Liver (tissue), 9 donors: Measurements from ENCODE around the gene KLHL33. TPM values are rescaled to one million over a fixed set of nuclear protein-coding genes. Genes with fewer than 3 reads are reported as not detected.

Experiments used
- DNase-seq: peaks from one replicate; pipeline ENCODE4 v3.0.0-alpha.2; 2017; ENCODE audit warnings: low spot score
- H3K27ac ChIP-seq, 2 donors: one replicate each; pipeline ENCODE4 v1.7.0; 2013; ENCODE audit warnings: inconsistent platforms in 2 of 2, low read length in 2 of 2, control low read depth in 1 of 2, low read depth in 1 of 2, mild to moderate bottlenecking in 1 of 2
- H3K27me3 ChIP-seq, 4 donors: one replicate each; pipeline versions ENCODE4 v1.6.1 to v1.7.0; 2013; ENCODE audit warnings: low read length in 3 of 4, inconsistent platforms in 1 of 4, mild to moderate bottlenecking in 1 of 4, moderate library complexity in 1 of 4; ENCODE audit not compliant: control insufficient read depth in 4 of 4, insufficient read depth in 4 of 4
- H3K36me3 ChIP-seq, 4 donors: one replicate each; pipeline versions ENCODE4 v1.6.1 to v1.7.0; 2013; ENCODE audit warnings: low read length in 3 of 4, mild to moderate bottlenecking in 3 of 4, low read depth in 1 of 4, moderate library complexity in 1 of 4; ENCODE audit not compliant: control insufficient read depth in 4 of 4, insufficient read depth in 3 of 4
- H3K4me1 ChIP-seq, 4 donors: one replicate each; pipeline versions ENCODE4 v1.6.1 to v1.7.0; 2013; ENCODE audit warnings: low read length in 3 of 4, mild to moderate bottlenecking in 3 of 4, moderate library complexity in 1 of 4; ENCODE audit not compliant: control insufficient read depth in 4 of 4, insufficient read depth in 4 of 4
- H3K4me3 ChIP-seq, 3 donors: one replicate each; pipeline versions ENCODE4 v1.6.1 to v1.7.0; 2013; ENCODE audit warnings: low read length in 3 of 3, control low read depth in 1 of 3, low read depth in 1 of 3, mild to moderate bottlenecking in 1 of 3
- H3K9ac ChIP-seq, 2 donors: one replicate each; pipeline ENCODE4 v1.7.0; 2013; ENCODE audit warnings: low read length in 2 of 2, mild to moderate bottlenecking in 2 of 2, moderate library complexity in 2 of 2, control low read depth in 1 of 2, low read depth in 1 of 2
- H3K9me3 ChIP-seq, 4 donors: one replicate each; pipeline versions ENCODE4 v1.6.1 to v1.7.0; 2013; ENCODE audit warnings: low read length in 3 of 4; ENCODE audit not compliant: control insufficient read depth in 4 of 4
- CTCF ChIP-seq: fragments of 150-350 bp; IDR thresholded peaks from 2 replicates; pipeline ENCODE4 v1.5.1; 2017; ENCODE audit warnings: improper control_type of control experiment, low read depth, low read length; ENCODE audit not compliant: missing input control
- EGR1 ChIP-seq, 2 donors: IDR thresholded peaks; 2 replicates each; pipeline ENCODE4 v1.6.1; 2016 to 2018; ENCODE audit warnings: antibody characterized with exemption in 2 of 2, low read depth in 2 of 2
- FOXA2 ChIP-seq: IDR thresholded peaks from 2 replicates; pipeline ENCODE4 v1.6.1; 2016; ENCODE audit warnings: antibody characterized with exemption
- GABPA ChIP-seq, 2 donors: IDR thresholded peaks in 1 of 2; conservative IDR thresholded peaks in 1 of 2; 2 replicates each; pipeline ENCODE4 v1.6.1; 2016; ENCODE audit warnings: antibody characterized with exemption in 2 of 2, mild to moderate bottlenecking in 1 of 2, moderate library complexity in 1 of 2
- HNF4G ChIP-seq: IDR thresholded peaks from 2 replicates; pipeline ENCODE4 v1.6.1; 2016; ENCODE audit warnings: antibody characterized with exemption
- JUND ChIP-seq, 2 donors: IDR thresholded peaks; 2 replicates each; pipeline ENCODE4 v1.6.1; 2016; ENCODE audit warnings: antibody characterized with exemption in 2 of 2
- MAX ChIP-seq: IDR thresholded peaks from 2 replicates; pipeline ENCODE4 v1.6.1; 2016; ENCODE audit warnings: antibody characterized with exemption
- NR2F2 ChIP-seq: IDR thresholded peaks from 2 replicates; pipeline ENCODE4 v1.6.1; 2016; ENCODE audit warnings: antibody characterized with exemption
- RAD21 ChIP-seq, 2 donors: IDR thresholded peaks; 2 replicates each; pipeline ENCODE4 v1.6.1; 2016; ENCODE audit warnings: antibody characterized with exemption in 2 of 2, mild to moderate bottlenecking in 2 of 2
- REST ChIP-seq: IDR thresholded peaks from 2 replicates; pipeline ENCODE4 v1.6.1; 2016; ENCODE audit warnings: antibody characterized with exemption, mild to moderate bottlenecking
- RXRA ChIP-seq, 2 donors: IDR thresholded peaks; 2 replicates each; pipeline ENCODE4 v1.6.1; 2017 to 2018; ENCODE audit warnings: antibody characterized with exemption in 2 of 2, mild to moderate bottlenecking in 1 of 2
- SP1 ChIP-seq: IDR thresholded peaks from 2 replicates; pipeline ENCODE4 v1.6.1; 2018; ENCODE audit warnings: antibody characterized with exemption, mild to moderate bottlenecking
- TAF1 ChIP-seq: conservative IDR thresholded peaks from 2 replicates; pipeline ENCODE4 v1.6.1; 2016; ENCODE audit warnings: antibody characterized with exemption, mild to moderate bottlenecking
- YY1 ChIP-seq: IDR thresholded peaks from 2 replicates; pipeline ENCODE4 v1.6.1; 2016; ENCODE audit warnings: antibody characterized with exemption, mild to moderate bottlenecking
- ZBTB33 ChIP-seq: IDR thresholded peaks from 2 replicates; pipeline ENCODE4 v1.6.1; 2016; ENCODE audit warnings: antibody characterized with exemption
- WGBS: extraction: QIAGEN DNeasy Blood & Tissue Kit; methylation state at CpG from one replicate; pipeline ENCODE4 v1.1.7; 2013; 5-methylcytosine and 5-hydroxymethylcytosine counted together
- polyA plus RNA-seq, 2 donors: library from polyadenylated mRNA; stranded (reverse) in 1 of 2; unstranded in 1 of 2; fragments of 200-250 nt in 1 of 2; fragments of >200 nt in 1 of 2; fragmentation: Nextera tagmentation in 1 of 2; extraction: Ambion mirVana in 1 of 2; gene quantifications; one replicate each; pipeline versions ENCODE4 v1.2.1 to v1.2.3, GENCODE V29; 2013 to 2015
- total RNA-seq, 2 donors: library from RNA; depleted of rRNA; stranded (reverse); fragments of >200 nt; gene quantifications; one replicate each; pipeline ENCODE4 v1.2.3, GENCODE V29; 2014
- donor health status: healthy.
- donor health status: healthy.
- donor health status: healthy.
- donor health status: healthy.
- donor health status: healthy.

The KLHL33 gene
- total and polyA plus RNA-seq, 4 donors: 0.06 to 0.23 (median 0.15) TPM

- TF ChIP-seq REST (no peak), HNF4G (no peak)
These were observed 48.4 kb downstream of the KLHL33 start (continued) for GRCh38 chr14:20387576-20387975.

GRCh38 chr14:20386276-20386855 lies 49.6 kb downstream of the KLHL33 start:
- H3K27me3 ChIP-seq: no peaks in the 10 kb centered on the region
- no peak overlapping the region for H3K9ac ChIP-seq
- no peak for DNase-seq
- 98% methylated on average over 17 of the region's 17 CpGs for WGBS
- no peaks in the 10 kb centered on the region for H3K9me3 ChIP-seq
- H3K36me3 ChIP-seq: peaks cover 29 to 82% (median 78%) of the 10 kb centered on the region in 4 donors
- H3K4me3 ChIP-seq: no peak overlapping the region
- no peak overlapping the region for H3K27ac ChIP-seq
- H3K4me1 ChIP-seq: no peaks in the 10 kb centered on the region
- TF ChIP-seq EGR1 (IDR thresholded peaks at IDR 0.05; ENCODE audit: low read depth in 2 of 2) (no peak), ZBTB33 (no peak), SP1 (no peak), MAX (no peak), RAD21 (IDR thresholded peaks at IDR 0.05) (no peak), TAF1 (no peak), YY1 (no peak), GABPA (IDR thresholded peaks at IDR 0.05 in 1 of 2, conservative IDR thresholded peaks at IDR 0.05 in 1 of 2) (no peak), NR2F2 (no peak), FOXA2 (no peak), CTCF (no peak), REST (no peak), RXRA (IDR thresholded peaks at IDR 0.05) (no peak), JUND (IDR thresholded peaks at IDR 0.05) (no peak)
